ENCODE data around the gene SYNDIG1. TPM values are rescaled to one million over a fixed set of nuclear protein-coding genes. Genes with fewer than 3 reads are reported as not detected.

Gene SYNDIG1
- total RNA-seq, 4 donors from 2014 or later, result 0.27 to 0.32 TPM; not detected in 2

- TF ChIP-seq POLR2A (IDR thresholded peaks at IDR 0.05), result no peak
- no peak for TF ChIP-seq CTCF (IDR thresholded peaks at IDR 0.05)
- no peak for TF ChIP-seq EP300 (IDR thresholded peaks at IDR 0.05; ENCODE audit: low read depth)
- TF ChIP-seq POLR2AphosphoS5 (IDR thresholded peaks at IDR 0.05), result no peak
- in situ Hi-C loops (cut with MboI; ENCODE audit: low pct_ligation_motif_present in 1 of 4, low pct_unique_long_range_greater_than_20kb in 1 of 4, low sequenced_read_pairs in 3 of 4), result no loop called here
- 8% methylated on average over 55 of the region's 62 CpGs; no CpG with 5 or more reads in 1 of the 2 donors for WGBS, 2 donors (ENCODE audit: low coverage in 1 of 2)
- no peak for DNase-seq
- Histone ChIP-seq H3K4me3 (peak overlapping the region in 3 of 4 donors; percentile 20 to 49 (median 33)), H3K36me3 (no peaks in the 10 kb centered on the region), H3K27me3 (peaks cover 71% of the 10 kb centered on the region), H3K9me3 (no peaks in the 10 kb centered on the region), H3K27ac (no peak overlapping the region), H3K4me1 (peaks cover 6 to 20% (median 14%) of the 10 kb centered on the region in 4 donors)
- intact Hi-C loops (cut with DNase I; ENCODE audit: low total_unique reads), result no loop called here
Observed at GRCh38 chr20:24469894-24470745, 691 bp downstream of the SYNDIG1 start.

- H3K27ac ChIP-seq, result no peak overlapping the region
- peaks cover 71% of the 10 kb centered on the region for H3K27me3 ChIP-seq
- peak overlapping the region in 3 of 4 donors; percentile 20 to 49 (median 33) for H3K4me3 ChIP-seq
- intact Hi-C loops (cut with DNase I; ENCODE audit: low total_unique reads) (no loop called here), in situ Hi-C loops (cut with MboI; ENCODE audit: low pct_ligation_motif_present in 1 of 4, low pct_unique_long_range_greater_than_20kb in 1 of 4, low sequenced_read_pairs in 3 of 4) (no loop called here)
- no peaks in the 10 kb centered on the region for H3K36me3 ChIP-seq
- WGBS, 2 donors (ENCODE audit: low coverage in 1 of 2), result 6 to 26% methylated on average over 3 to 56 of the region's 56 CpGs
- H3K4me1 ChIP-seq, result peaks cover 6 to 20% (median 14%) of the 10 kb centered on the region in 4 donors
- no peaks in the 10 kb centered on the region for H3K9me3 ChIP-seq
- TF ChIP-seq CTCF (IDR thresholded peaks at IDR 0.05) (no peak), POLR2A (IDR thresholded peaks at IDR 0.05) (no peak), POLR2AphosphoS5 (IDR thresholded peaks at IDR 0.05) (no peak), EP300 (IDR thresholded peaks at IDR 0.05; ENCODE audit: low read depth) (no peak)
- no peak for DNase-seq
Observed at GRCh38 chr20:24470746-24471582, 1.5 kb downstream of the SYNDIG1 start.

- H3K4me1 ChIP-seq, result peaks cover 6 to 20% (median 14%) of the 10 kb centered on the region in 4 donors
- no peak overlapping the region for H3K27ac ChIP-seq
- no peak for TF ChIP-seq POLR2AphosphoS5 (IDR thresholded peaks at IDR 0.05)
- TF ChIP-seq CTCF (IDR thresholded peaks at IDR 0.05), result no peak
- TF ChIP-seq EP300 (IDR thresholded peaks at IDR 0.05; ENCODE audit: low read depth), result no peak
- TF ChIP-seq POLR2A (IDR thresholded peaks at IDR 0.05), result no peak
- no peak overlapping the region for H3K4me3 ChIP-seq
- intact Hi-C loops (cut with DNase I; ENCODE audit: low total_unique reads), result no loop called here
- DNase-seq, result no peak
- H3K36me3 ChIP-seq, result no peaks in the 10 kb centered on the region
- peaks cover 67% of the 10 kb centered on the region for H3K27me3 ChIP-seq
- H3K9me3 ChIP-seq, result no peaks in the 10 kb centered on the region
- 67 to 72% methylated on average over 3 of the region's 3 CpGs for WGBS, 2 donors (ENCODE audit: low coverage in 1 of 2)
- in situ Hi-C loops (cut with MboI; ENCODE audit: low pct_ligation_motif_present in 1 of 4, low pct_unique_long_range_greater_than_20kb in 1 of 4, low sequenced_read_pairs in 3 of 4), result no loop called here
Observed at GRCh38 chr20:24472426-24472825, 3.0 kb downstream of the SYNDIG1 start.

All from transverse colon (tissue), 4 donors.